Activated effector memory CD4-positive, alpha-beta T cell treated with anti-CD3 and anti-CD28 coated beads, Interleukin-2, amount 50 U/mL, for 16 hours (primary cell): Measurements from ENCODE around the gene FAF1.

ENCODE experiments used
- DNase-seq: peaks from one replicate; pipeline ENCODE4 v3.0.0-alpha.2; 2020

Gene FAF1

GRCh38 chr1:50527249-50527986 is 432.6 kb downstream of the FAF1 start:
- DNase-seq = no peak

- no peak for DNase-seq
Measured at GRCh38 chr1:50526431-50526830, 433.6 kb downstream of the FAF1 start.

- DNase-seq = no peak
Measured at GRCh38 chr1:50523548-50523947, 436.5 kb downstream of the FAF1 start.

- no peak for DNase-seq
Measured at GRCh38 chr1:50522691-50523342, 437.2 kb downstream of the FAF1 start.

GRCh38 chr1:50521703-50522102 is 438.4 kb downstream of the FAF1 start:
- DNase-seq = no peak

- no peak for DNase-seq
Measured at GRCh38 chr1:50517488-50517887, 442.6 kb downstream of the FAF1 start.

- no peak for DNase-seq
Measured at GRCh38 chr1:50516056-50516455, 444.0 kb downstream of the FAF1 start.

- no peak for DNase-seq
Measured at GRCh38 chr1:50508040-50508586, 452.0 kb downstream of the FAF1 start.

GRCh38 chr1:50505427-50505826 is 454.6 kb downstream of the FAF1 start:
- DNase-seq = no peak

GRCh38 chr1:50503515-50503914 is 456.6 kb downstream of the FAF1 start:
- no peak for DNase-seq

- no peak for DNase-seq
Measured at GRCh38 chr1:50502147-50502546, 457.9 kb downstream of the FAF1 start.

- no peak for DNase-seq
Measured at GRCh38 chr1:50497007-50497406, 463.1 kb downstream of the FAF1 start.

- DNase-seq = no peak
Measured at GRCh38 chr1:50493710-50494109, 466.4 kb downstream of the FAF1 start.

GRCh38 chr1:50492142-50492541 is 467.9 kb downstream of the FAF1 start:
- DNase-seq = no peak

GRCh38 chr1:50491142-50491541 is 468.9 kb downstream of the FAF1 start:
- DNase-seq = no peak

- no peak for DNase-seq
Measured at GRCh38 chr1:50490640-50491039, 469.4 kb downstream of the FAF1 start.

- no peak for DNase-seq
Measured at GRCh38 chr1:50488876-50489275, 471.2 kb downstream of the FAF1 start.

- no peak for DNase-seq
Measured at GRCh38 chr1:50488356-50488755, 471.7 kb downstream of the FAF1 start.

- no peak for DNase-seq
Measured at GRCh38 chr1:50487725-50488124, 472.3 kb downstream of the FAF1 start.

GRCh38 chr1:50481142-50481736 is 478.8 kb downstream of the FAF1 start:
- no peak for DNase-seq

GRCh38 chr1:50476800-50477199 is 483.3 kb downstream of the FAF1 start:
- DNase-seq = no peak

- DNase-seq = no peak
Measured at GRCh38 chr1:50474859-50475809, 484.9 kb downstream of the FAF1 start.

GRCh38 chr1:50473513-50473912 is 486.6 kb downstream of the FAF1 start:
- DNase-seq = no peak
